Hepatic stellate cell (primary cell): Measurements from ENCODE around the gene USP9X.
"Not testable (repeated sequence)": the region's sequence is repeated elsewhere in the genome, so short reads cannot be mapped to it uniquely, and the experiment has no call there.

Source experiments
- DNase-seq: peaks from one replicate; pipeline ENCODE4 v3.0.0; 2011; ENCODE audit warnings: low spot score

The USP9X gene, protein sequence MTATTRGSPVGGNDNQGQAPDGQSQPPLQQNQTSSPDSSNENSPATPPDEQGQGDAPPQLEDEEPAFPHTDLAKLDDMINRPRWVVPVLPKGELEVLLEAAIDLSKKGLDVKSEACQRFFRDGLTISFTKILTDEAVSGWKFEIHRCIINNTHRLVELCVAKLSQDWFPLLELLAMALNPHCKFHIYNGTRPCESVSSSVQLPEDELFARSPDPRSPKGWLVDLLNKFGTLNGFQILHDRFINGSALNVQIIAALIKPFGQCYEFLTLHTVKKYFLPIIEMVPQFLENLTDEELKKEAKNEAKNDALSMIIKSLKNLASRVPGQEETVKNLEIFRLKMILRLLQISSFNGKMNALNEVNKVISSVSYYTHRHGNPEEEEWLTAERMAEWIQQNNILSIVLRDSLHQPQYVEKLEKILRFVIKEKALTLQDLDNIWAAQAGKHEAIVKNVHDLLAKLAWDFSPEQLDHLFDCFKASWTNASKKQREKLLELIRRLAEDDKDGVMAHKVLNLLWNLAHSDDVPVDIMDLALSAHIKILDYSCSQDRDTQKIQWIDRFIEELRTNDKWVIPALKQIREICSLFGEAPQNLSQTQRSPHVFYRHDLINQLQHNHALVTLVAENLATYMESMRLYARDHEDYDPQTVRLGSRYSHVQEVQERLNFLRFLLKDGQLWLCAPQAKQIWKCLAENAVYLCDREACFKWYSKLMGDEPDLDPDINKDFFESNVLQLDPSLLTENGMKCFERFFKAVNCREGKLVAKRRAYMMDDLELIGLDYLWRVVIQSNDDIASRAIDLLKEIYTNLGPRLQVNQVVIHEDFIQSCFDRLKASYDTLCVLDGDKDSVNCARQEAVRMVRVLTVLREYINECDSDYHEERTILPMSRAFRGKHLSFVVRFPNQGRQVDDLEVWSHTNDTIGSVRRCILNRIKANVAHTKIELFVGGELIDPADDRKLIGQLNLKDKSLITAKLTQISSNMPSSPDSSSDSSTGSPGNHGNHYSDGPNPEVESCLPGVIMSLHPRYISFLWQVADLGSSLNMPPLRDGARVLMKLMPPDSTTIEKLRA (N-terminal part only)

DNA sequence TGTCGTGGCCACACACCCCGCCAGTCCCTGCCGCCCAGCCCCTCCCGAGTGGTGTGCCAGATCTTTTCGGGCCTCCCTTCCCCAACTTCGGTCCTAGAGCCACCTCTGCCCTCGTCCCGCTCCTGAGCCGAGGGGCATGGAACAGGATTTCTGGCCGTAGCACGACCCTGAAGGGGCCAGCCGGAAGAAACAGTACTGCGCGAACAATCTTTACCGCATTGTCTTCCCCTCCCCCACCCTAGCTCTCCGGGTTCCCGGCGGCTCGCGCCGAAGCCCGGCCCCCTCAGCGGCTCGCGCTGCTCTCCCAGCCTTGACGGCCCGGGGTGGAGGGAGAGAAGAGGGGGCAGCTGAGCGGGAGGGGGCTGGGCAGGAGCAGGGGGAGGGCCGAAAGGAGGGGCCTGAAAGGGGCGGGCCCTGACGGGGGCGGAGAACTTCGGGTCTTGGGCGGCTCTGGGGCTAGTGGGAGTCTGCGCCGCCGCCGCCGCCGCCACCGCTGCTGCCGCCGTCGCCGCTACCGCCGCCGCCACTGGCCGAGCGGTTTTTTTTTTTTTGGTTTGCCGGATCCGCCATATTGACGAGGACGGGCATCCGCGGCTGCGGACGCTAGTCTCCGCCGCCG, at the start of gene USP9X:
USP9X (plus strand) TSS at position 553 of the 619 bp plus-strand sequence. CDS start 38,184 bp downstream, outside the sequence.
- DNase-seq = peak; percentile 82

DNA sequence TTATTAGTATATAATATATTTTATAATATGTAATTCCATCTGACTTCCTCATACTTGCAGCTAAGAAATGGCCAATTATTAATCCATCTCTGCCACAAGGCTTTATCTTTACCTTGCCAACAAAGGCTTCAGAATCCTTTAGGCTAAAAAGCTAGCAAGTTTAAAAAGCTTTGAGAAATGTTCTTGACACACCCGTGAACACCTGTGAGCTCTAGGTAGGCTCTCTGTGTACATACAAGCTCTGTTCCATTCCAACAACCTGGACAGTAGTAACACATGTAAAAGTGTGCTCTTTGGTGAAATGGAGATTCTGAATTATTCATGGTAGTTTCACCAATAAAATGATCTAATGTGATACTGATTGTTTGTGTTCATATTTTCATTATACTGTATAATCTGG, 49.7 kb upstream of the USP9X start:
- DNase-seq = no peak

DNA sequence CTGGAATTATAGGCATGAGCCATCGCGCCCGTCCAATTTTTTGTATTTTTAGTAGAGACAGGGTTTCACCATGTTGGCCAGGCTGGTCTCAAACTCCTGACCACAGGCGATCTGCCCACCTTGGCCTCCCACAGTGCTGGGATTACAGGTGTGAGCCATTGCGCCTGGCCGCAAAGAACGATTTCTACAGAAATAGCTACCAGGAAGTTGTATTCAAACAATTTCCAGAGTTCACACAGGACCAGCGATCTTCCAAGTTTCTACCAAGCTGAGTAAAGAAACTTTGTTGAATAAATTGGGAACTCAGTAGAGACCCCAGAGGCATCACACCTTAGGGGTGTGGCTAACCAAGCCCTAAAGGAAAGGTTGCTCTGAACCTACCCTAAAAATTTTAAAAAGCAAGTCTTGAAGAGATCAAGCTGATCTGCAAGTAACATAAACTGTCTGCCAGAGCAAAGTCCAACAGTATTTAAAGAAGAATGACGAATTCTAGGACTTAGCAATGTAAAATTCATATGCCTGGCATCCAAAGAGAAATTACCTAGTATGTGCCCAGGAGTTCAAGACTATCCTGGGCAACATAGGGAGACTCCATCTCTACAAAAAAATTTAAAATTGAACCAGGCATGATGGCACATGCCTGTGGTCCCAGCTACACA, 48.4 kb upstream of the USP9X start:
- DNase-seq = no peak

DNA sequence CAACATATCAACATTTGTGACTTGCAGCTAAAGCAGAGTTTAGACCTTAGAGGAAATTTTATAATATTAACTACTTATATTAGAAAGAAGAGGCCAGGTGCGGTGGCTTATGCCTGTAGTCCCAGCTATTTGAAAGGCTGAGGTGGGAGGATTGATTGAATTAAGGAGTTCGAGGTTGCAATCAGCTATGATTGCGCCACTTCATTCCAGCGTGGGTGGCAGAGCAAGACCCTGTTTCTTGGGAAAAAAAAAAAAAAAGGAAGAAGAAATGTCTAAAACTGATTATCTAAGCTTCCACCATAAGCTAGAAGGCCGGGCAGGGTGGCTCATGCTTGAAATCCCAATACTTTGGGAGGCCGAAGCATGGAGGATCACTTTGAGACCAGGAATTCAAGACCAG, 42.0 kb upstream of the USP9X start:
- no peak for DNase-seq

DNA sequence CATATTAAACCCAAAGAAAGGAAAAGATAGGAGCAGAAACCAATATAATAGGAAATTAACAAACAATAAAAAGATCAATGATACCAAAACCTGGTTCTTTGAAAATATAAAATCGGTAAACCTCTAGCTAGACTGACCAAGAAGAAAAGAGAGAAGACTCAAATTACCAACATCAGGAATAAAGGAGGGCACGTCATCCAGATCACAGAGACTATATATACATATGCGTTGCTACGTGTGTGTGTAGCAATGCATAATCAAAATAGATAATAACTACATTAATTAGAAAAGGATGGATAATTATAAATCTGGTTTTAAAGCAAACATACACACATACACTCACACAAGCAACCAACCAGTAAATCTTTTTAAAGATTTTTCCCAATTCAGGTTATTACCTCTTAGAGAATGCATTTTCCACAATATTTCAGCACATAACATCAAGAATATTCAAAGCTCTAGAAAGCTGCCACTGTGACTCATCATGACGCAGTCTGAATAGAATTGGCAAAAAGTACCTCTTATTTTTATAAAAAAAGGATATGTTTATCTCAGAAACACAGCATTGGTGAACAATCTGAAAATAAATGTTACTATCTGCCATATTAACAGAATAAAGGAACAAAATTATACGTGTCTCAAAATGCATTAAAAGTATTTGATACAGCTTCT, 41.4 kb upstream of the USP9X start:
- no peak for DNase-seq

DNA sequence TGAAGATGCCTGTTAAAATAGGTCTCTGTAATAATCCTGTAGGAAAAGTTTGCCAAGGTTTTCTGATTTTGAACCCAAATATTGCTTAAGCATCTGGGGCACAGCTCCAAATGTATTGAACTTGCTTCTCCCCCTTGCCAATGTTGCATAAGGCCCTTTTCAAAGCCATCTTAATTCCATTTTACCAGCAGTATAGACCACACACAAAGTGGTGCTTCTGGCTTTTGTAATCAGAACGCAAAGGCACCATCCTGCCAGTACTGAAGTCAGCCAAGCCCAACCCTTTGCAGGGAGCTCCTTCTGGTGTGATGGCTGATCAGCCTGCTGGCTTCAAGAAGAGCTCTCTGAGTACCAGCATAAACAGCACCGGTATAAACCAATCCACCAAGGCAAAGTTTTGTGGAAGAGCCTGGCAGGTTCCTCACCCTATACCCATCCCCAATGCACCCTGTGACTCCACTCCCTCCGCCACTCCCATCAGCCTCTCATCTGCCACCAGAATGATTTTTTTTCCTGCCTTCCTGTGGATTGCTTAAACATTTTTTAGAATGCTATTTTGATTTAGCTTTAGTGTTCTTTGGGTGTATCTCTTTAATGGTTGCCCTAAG, 39.2 kb upstream of the USP9X start:
- DNase-seq = no peak

DNA sequence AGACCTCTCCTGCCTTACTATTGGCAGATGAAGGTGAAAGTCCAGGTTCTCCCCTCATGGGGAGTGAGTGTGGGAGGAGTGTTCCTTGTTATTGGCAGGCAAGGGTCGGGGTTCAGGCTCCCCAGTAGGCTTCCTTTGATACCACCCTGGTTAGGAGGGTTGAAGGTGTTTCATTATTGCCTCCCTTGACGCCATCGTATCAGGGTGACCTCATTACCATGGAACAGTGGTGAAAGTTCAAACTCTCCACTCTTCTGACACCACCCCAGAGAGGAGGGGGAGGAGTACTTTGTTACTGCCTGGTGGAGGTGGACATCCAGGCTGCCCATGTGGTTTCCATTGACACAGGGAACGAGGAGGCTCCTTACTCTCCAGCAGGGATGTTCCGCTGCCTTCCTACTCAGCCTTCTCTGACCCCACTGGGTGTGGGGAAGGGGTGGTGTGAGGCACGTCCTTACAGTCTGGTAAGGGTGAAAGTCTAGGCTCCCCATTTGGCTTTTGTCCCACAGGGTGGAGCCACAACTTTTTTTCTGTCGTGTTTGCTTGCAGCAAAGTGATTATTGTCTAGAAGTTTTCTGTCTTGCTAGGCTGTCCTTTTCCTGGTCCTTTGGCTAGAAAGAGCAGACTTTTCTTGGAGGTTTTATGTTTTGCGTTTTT, 37.2 kb upstream of the USP9X start:
- DNase-seq = no peak

DNA sequence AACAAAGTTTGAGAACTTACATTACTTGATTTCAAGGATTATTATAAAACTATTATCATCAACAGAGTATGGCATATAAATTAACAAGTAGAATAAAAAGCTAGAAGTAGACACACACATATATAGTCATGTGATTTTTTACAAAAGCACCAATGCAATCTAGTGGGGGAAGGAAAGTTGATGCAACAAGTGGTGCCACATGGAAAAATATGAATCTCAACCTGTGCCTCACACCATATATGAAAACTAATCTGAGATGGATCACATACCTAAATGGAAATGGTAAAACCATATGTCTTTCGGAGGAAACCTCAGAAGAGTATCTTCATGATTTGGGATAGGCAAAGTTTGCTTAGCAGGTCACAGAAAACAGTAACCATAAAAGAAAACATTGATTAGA, 34.9 kb upstream of the USP9X start:
- DNase-seq = no peak

DNA sequence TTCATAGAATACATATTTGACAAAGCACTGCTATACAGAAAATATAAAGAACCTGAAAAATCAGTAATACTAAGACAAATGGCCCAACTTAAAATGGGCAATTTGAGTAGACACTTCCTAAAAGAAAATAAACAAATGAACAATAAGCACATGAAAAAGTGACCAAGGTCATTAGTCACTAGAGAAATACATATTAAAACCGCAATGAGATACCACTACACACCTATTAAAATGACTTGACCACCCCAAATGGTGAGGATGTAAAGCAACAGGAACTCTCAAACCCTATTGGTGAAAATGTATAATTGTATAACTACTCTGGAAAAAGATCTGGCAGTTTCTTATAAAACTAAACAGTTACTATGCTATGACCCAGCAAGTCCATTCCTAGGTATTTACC, 34.0 kb upstream of the USP9X start:
- no peak for DNase-seq

DNA sequence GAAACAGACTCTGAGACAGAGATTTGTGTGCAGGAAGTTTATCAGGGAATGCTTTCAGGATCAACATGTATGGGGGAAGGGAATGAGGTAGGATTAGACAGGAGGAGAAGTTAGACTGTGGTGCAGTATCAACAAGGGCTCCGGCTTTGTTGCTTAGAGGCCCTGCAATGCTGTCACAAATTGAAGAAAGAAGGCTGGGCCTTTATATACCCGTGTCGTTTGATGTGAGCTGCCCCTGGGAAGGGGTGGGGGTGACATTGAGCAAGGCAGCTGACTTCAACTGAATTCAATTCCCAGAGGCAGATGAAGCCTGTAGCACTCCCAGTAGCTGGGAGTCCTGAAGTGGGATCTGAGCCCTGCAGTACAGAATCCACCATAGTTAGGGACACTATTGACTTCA, 29.5 kb upstream of the USP9X start:
- no peak for DNase-seq

DNA sequence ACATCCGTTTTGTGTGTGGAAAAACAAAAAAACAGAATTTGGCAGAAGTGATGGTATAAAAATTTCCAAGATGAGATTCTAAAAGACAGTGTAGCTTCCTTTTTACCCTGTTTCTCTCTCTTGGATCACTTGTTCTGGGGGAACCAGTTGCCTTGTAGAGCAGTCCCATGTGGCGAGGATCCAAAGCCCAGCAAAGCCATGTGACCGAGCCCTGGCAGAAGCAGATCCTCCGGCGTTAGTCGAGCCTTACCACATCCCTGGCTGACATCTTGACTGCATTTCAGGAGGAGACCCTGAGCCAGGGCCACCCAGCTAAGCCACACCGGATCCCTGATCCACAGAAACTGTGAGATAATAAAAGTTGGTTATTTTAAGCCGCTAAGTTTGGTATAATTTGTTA, 22.0 kb upstream of the USP9X start:
- DNase-seq = not testable (repeated sequence)

DNA sequence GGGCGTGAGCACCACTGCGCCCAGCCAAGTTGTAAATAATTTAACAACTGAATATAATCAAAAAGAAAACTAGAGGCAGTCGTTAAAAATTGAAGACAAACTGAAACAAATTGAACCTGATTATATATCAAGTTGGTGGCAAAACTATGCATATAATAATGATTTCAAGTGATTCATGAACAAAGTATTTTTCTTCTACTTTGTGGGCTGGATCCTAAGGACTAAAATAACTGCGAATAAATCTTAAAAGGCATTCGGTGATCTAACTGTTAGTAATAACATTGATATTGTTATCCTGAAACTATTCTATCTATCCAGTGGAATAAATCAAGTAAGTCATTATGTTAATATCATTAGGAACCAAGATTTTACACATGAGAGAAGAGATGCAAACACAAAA, 21.2 kb upstream of the USP9X start:
- no peak for DNase-seq

DNA sequence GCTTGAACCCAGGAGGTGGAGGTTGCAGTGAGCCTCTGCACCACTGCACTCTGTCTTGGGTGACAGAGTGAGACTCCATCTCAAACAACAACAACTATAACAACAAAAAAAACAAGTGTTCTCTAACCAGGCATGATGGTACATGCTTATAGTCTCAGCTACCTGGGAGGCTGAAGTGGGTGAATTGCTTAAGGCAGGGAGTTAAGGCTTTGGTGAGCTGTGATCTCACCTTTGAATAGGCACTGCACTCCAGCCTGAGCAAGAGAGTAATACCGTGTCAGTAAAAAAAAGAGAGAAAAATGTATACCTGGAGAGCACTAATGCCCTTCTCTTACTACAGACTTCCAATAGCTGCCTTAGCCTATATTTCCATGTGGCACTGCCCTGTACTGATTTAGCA, 18.9 kb upstream of the USP9X start:
- no peak for DNase-seq

DNA sequence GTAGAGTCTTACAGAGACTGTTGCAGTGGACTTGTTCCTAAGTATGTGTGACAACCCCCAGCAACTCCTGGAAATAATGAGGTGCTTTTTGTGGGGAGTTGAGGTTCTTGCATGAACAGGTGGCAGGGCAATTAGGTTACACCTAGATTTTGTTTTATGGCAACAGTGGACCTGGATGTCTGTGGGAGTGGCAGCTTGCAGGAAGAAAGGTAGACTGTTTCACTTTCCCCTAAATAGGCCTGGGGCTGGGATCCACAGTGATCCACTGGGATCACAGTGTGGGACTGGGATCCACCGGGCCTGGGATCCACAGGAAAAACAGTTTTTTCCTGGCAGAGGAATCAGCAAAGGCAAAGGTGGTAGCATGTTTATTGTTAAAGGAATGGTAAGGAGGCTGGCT, 18.3 kb upstream of the USP9X start:
- no peak for DNase-seq

DNA sequence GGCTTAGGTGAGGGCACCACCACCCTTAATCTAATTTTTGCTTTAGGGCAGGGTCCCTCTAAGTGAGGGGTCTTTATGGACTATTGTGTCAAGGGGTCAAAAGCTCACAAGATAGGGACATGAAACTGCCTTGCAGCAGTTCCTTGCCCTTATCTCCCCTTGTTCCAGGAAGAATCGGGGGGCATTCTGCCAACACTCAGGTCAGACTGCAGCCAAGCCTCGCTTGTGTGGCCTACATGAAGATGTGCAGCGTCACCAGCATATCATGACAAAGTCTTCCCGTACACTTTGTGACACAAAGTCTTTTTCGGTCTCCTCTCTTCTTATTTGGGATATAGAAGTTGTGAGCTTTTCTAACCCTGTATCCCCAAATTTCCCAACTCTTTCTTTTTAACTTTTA, 17.5 kb upstream of the USP9X start:
- DNase-seq = no peak

DNA sequence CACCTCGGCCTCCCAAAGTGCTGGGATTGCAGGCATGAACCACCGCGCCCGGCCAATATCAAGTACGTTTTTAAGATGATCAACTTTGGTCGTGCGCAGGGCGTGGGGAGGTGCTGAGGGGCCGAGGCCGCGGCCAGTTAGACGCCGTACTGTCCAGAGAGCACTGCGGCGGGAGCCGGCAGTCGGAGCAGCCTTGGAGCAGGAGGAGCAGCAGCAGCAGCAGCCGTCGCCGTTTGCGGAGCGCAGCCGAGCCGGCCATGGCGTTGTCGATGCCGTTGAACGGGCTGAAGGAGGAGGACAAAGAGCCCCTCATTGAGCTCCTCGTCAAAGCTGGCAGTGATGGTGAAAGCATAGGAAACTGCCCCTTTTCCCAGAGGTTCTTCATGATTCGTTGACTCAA, 8.5 kb upstream of the USP9X start:
- DNase-seq = no peak

DNA sequence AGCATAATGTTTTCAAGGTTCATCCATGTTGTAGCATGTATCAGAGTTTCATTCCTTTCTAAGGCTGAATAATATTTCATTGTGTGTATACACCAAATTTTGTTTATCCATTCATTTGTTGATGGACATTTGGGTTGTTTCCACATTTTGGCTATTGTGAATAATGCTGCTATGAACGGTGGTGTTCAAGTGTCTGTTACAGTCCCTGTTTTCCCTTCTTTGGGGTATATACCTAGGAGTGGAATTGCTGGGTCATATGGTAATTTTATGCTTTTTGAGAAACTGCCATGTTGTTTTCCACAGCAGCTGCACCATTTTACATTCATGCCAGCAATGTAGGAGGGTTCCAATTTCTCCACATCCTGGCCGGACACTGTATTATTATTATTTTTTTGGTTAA, 3.4 kb upstream of the USP9X start:
- no peak for DNase-seq

DNA sequence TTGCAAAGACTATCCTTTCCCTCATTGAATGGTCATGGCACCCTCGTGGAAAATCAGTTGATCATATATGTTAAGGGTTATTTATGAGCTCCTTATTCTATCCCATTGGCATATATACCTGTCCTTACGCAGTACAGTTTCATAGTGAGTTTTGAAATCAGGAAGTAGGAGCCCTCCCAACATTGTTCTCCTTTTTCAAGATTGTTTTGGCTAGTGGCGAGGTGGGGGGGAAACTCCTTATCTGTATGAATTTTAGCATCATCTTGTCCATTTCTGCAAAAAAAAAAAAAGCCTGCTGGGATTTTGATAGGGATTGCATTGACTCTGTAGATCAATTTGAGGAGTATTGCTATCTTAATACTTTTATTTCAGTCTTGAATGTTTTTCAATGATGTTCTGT, 2.5 kb upstream of the USP9X start:
- no peak for DNase-seq

DNA sequence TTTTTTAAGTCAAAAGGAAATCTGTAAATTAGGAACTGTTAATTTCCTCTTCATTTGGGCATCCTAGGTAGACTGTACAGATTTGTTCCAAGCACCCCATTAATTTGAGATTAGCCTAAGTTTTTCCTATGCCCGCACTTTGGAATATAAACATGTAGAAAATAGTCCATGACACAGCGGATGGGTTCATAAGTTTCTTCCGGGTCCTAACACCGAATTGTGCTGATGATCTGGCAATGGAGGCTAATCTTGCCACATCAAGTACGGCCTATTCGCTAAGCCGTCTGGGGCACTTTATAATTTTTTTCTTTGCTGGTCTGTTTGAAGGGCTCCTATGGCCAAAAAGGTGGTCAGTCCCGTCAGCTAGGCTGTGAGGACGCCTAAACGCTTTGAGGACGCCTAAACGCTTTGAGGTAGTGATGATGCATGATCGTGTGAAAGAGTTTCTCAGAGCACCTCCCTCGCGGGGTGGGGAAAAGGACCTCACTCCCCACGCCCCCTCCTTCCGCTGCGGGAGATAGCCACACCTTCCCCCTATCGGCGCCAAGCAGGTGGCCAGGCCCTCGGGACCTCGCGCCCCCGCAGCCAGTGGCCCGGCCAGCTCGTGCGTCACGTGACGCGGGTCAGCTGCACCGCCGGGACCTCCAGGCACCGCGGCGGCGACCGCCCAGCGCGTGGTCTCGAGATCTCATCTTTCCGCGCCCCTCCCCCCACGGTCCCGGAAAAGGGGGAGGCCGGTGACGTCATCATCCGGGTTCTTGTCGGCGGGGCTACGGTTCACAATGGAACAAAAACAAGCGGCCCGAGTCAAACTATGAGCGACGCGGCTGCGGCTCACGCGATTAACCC, 977 bp upstream of the USP9X start:
- DNase-seq = peak; percentile 88

DNA sequence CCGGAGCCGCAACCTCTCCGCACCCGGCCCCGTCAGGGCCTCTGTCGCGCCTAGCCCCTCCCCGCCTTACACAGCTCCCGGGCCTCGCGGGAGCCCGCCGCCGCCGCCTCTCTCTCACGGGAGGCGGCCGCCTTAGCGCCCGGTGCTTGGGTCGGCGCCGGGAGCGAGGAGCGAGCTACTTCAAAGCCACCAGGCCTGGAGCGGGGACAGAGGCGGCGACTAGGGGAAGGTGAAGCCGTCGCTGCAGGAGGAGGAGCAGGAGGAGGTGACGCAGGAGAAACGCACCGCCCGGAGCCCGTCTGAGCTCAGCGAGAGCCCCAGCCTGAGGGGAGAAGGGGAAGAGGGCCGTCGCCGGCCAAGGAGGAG, 250 bp downstream of the USP9X start:
- DNase-seq = peak; percentile 60
